Endothelial cell of umbilical vein (primary cell): Measurements from ENCODE around the gene GALNT11.

Experiments used
- POLR2A ChIP-seq: IDR thresholded peaks from 2 replicates; pipeline ENCODE4 v1.6.1; 2012; ENCODE audit warnings: low read depth, mild to moderate bottlenecking, control low read depth, low read length
- POLR2AphosphoS5 ChIP-seq: IDR thresholded peaks from 2 replicates; pipeline ENCODE4 v1.6.1; 2012; ENCODE audit warnings: low read depth, mild to moderate bottlenecking, control low read depth, low read length, moderate library complexity; ENCODE audit not compliant: insufficient read depth

DNA sequence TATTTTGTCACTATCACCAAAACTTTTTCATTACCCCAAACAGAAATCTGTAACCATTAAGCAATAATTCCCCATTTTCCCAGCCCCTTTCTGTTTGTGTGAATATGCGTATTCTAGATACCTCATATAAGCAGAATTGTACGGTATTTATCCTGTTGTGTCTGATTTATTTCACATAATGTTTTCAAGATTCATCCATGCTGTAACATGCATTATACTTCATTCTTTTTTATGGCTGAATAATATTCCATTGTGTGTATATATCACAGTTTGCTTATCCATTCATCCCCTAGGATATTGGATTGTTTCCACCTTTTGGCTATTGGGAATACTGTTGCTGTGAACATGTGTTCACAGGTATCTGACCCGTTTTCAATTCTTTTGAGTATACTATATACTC lies 26.5 kb downstream of the GALNT11 start:
- TF ChIP-seq POLR2AphosphoS5 (no peak), POLR2A (no peak)
